ENCODE measurements around the gene DUSP18. TPM values are rescaled to one million over a fixed set of nuclear protein-coding genes. Genes with fewer than 3 reads are reported as not detected.

The DUSP18 gene
- 19.3 and 24.1 TPM in 2 replicates for total RNA-seq

DNA sequence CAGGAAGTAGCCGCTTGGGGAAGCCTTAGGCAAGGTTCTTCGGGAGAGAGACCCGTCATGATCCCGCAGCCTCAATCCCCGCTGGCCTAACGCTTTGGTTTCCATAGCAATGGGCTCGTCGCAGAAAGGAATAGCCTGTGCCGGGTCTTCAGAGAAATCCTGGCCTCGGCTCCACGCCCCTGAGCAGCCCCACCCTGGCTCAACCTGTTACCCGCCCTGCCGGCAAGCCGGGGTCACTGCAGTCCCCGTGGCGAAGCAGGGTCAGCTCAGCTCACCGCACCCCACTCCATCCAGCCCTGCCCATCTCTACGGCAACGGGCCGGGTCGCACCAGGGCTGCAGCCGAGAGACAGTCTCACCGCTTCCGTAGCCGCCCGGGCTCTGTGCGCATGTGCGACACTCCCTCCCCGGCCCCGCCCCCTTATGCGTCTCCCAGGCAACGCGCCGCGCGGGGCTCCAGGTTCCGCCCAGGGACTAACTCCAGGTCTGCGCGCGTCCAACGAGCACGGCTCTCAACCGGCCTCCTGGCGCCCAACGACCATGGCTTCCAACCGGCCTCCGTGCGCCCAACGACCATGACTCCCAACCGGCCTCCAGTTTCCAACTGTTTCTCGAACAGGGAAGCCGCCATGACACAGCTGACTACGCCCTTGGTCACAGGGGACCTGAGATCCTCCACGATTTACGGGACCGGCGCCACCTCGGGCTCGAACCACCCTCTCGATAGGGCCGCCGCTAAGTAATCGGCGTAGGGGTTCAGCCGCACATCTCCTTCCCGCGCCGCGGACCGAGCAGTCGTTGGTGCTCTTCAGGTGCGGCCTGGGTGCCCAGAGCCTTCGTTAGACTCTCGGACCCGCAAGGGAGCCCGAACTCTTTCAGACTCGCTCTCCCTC, at the start of gene DUSP18:
Gene DUSP18, minus strand, starts transcription at position 382 of the 892 bp plus-strand sequence. CDS start 3,872 bp downstream, outside the sequence.

DNA sequence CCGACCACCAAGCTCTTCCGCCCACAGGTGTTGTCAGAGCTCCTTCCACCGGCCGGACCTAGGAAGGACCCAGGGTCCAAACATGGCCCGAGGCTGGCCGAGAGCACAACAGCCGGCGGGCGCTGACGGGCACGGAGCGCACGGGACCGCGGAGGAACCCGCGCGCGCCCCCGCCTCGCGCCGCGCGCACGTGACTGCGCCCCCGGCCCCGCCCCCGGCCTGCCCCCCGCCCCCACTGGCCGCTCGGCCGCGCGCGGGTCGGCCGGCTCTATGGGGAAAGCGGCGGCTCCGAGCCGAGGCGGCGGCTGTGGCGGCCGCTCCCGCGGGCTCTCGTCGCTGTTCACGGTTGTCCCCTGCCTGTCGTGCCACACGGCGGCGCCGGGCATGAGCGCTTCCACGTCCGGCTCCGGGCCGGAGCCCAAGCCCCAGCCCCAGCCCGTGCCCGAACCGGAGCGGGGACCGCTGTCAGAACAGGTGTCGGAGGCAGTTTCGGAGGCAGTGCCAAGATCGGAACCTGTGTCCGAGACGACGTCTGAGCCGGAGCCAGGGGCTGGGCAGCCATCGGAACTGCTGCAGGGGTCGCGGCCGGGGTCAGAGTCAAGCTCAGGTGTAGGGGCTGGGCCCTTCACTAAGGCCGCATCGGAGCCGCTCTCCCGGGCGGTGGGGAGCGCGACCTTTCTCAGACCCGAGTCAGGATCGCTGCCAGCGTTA, 27.1 kb upstream of the DUSP18 start, which contains the start of gene OSBP2:
Gene OSBP2, plus strand, starts transcription at position 235 of the 711 bp plus-strand sequence. Its CDS starts 36 bp downstream, at position 271.

GRCh38 chr22:30635273-30636225, 32.1 kb downstream of the DUSP18 start, which contains the start of gene SLC35E4:
SLC35E4 (plus strand) TSS chr22:30635781; CDS start chr22:30636451, 670 bp downstream.

Other genes starting within 250 kb of the DUSP18 start
- gene MTFP1, start 242.1 kb downstream of the DUSP18 start, total RNA-seq = 31.4 and 35.9 TPM in 2 replicates
- gene SEC14L3, start 195.9 kb downstream of the DUSP18 start, total RNA-seq = not detected in 2 replicates
- gene SEC14L4, start 162.2 kb downstream of the DUSP18 start, total RNA-seq = not detected in 2 replicates
- 0.19 TPM in 1 of 2 replicates, not detected in the other for gene SEC14L6, start 121.1 kb downstream of the DUSP18 start, total RNA-seq
- not detected in 2 replicates for gene GAL3ST1, start 93.2 kb downstream of the DUSP18 start, total RNA-seq
- 88.1 and 90.5 TPM in 2 replicates for gene PES1, start 76.0 kb downstream of the DUSP18 start, total RNA-seq
- 58.1 and 70.2 TPM in 2 replicates for gene TCN2, start 60.7 kb downstream of the DUSP18 start, total RNA-seq
- gene SLC35E4, start 32.1 kb downstream of the DUSP18 start, total RNA-seq = 22.6 and 26.1 TPM in 2 replicates
- 9.9 and 10.8 TPM in 2 replicates for gene OSBP2, start 27.0 kb upstream of the DUSP18 start, total RNA-seq

All from vein endothelial cell (primary cell).